ENCODE data around the gene PPP2R1B.
"Not testable (repeated sequence)": the region's sequence is repeated elsewhere in the genome, so short reads cannot be mapped to it uniquely, and the experiment has no call there.

Gene PPP2R1B

DNA sequence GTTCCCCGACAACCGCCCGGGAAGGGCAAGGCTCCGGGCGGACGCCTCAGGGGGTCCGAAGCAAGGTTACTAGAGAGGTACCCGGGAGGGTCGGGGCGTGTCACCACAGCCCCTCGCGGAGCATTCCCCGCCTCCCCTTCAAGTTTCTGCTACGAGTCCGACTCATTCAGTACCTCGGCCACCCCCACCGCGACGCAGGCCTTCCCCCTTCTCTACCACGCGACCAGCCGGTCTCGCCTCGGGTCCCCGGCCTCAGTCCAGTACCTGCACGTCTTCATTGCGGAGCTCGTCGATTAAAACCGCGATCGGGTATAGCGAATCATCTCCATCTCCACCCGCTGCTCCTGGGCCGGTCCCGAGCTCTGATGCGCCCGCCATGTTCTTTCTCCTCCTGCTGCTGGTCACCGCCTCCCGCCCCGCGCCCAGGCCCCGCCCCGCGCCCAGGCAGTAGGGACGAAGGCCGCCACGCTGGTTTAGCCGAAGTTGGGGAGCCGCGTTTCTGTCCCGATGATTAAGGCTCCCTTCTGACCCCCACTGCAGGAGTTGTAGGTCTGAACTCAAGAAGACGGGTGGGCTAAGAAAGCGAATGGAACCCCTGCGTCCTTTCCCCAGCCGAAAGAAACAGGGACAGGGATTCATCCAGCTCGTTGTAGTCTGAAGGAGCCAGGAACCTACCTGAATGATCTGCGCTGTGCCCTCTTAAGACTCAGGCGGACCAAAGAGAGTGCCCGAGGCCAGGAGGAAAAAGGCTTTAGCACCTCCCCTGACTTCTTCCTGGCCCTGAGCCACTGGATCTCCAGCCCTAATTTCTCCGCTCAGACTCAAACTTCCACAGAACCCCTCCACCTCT lies at the start of gene PPP2R1B:
Gene PPP2R1B (minus strand): TSS at position 406 of the 850 bp plus-strand sequence. CDS start 28 bp downstream, at position 378.
- peak; percentile 93 for DNase-seq

GRCh38 chr11:111815489-111815888 lies 49.3 kb upstream of the PPP2R1B start:
- no peak for DNase-seq

GRCh38 chr11:111814557-111815320 lies 48.5 kb upstream of the PPP2R1B start:
- no peak for DNase-seq

DNA sequence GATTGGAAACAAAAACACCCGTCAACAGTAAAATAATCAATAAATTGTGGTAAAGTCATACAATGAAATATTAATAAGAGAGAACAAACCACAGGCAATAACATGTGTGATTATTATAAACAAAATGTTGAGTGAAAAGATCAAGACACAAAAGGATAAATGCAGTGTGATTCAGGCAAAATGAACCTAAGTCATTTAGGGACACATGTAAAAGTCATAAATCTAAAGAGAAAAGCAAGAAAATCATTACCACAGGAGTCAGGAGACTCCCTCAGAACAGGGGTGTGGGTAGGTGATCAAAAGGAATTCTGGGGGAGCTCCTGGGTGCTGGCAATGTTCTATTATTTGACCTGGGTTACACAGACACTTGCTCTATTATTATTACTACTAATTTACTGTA lies 47.9 kb upstream of the PPP2R1B start:
- DNase-seq, result no peak

- DNase-seq, result no peak
These were observed 46.0 kb upstream of the PPP2R1B start for GRCh38 chr11:111812211-111812610.

DNA sequence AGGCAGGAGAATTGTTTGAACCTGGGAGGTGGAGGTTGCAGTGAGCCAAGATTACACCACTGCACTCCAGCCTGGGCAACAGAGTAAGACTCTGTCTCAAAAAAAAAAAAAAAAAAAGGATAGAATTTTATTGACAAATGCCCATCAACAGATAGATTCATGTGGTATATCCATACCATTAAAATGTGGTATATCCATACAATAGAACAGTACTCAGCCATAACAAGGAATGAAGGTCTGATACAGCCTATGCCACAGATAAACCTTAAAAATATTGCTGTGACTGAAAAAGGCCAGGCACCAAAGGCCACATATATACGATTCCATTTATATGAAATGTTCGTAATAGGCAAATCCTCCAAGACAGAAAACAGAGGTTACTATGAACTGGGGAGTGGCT lies 45.3 kb upstream of the PPP2R1B start:
- no peak for DNase-seq

DNA sequence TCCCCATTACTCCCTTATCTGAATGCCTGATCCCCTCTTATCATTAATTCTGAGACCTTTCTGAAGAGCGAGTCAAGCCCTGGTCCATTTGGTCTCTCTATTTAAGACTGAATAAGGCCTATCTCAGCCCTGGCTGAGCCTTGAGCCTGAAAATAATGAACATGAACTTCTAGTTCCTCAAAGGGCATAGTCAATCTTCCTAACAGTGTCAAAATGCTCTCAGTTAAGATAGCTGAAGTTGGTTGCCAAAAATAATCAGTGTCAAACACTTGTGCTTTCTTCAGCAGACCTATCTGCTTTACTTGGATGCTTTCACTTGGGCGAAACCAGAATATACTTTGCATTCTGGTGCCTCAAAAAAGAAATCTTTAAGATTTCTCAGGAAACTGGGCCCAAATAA lies 42.6 kb upstream of the PPP2R1B start:
- no peak for DNase-seq

GRCh38 chr11:111808063-111808588 lies 41.9 kb upstream of the PPP2R1B start:
- no peak for DNase-seq

DNA sequence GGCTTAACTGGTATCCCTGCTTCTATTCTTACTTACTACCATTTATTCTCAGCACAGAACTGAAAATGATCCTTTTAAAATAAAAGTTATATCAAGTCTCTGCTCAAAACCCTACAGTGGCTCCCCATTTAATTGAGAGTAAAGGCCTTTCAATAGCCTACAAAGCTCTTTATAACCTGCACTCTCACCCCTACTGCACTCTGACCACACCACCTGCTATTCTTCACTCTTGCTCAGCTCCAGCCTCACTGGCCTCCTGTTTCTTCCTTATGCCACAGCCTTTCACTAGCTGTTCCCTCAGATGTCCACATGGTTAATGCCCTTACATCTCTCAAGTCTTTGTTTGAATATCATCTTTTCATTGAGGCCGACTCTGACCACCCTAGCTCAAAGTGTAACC lies 40.9 kb upstream of the PPP2R1B start:
- DNase-seq, result no peak

DNA sequence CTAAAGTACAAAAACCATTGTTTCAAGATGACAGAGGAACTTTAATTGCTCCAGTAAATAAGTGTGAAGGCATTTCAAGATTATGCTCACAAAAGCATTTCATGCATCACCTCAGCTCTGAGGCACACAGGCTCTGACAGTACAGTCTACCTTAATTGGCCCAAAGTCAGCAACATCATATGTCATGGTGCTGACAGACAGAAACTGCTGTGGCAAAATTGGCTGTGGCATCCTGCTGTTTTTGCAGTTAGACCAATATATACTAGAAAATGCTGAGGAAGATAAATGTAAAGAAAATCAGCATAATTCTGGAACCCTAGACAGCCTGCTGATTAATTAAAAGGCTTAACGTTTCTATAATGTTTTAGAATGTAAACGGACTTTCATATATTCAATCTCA lies 34.9 kb upstream of the PPP2R1B start:
- no peak for DNase-seq

GRCh38 chr11:111798279-111798678 lies 32.1 kb upstream of the PPP2R1B start:
- DNase-seq, result no peak

- no peak for DNase-seq
These were observed 31.0 kb upstream of the PPP2R1B start for GRCh38 chr11:111797145-111797581.

- no peak for DNase-seq
These were observed 30.5 kb upstream of the PPP2R1B start for GRCh38 chr11:111796696-111797095.

GRCh38 chr11:111795334-111795985 lies 29.3 kb upstream of the PPP2R1B start:
- no peak for DNase-seq

DNA sequence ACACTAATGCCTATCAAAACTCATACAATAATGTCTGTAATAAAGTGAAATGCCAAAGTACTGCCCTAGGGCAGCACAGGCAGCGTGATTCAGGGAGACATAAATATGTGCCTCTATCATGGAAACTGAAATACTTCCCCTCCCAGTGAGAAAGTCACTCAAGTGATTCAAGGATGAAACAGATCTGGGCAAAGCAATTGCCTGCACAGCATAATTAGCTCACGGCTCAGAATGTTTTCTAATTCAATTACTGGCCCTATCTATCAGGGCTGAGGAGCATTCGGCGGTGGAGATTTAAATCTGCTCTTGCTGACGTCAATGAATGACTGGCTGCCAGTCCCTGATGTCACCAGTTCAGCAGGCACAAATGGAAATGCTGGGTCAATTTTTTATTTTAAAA lies 27.7 kb upstream of the PPP2R1B start:
- no peak for DNase-seq

- no peak for DNase-seq
These were observed 26.8 kb upstream of the PPP2R1B start for GRCh38 chr11:111792955-111793500.

DNA sequence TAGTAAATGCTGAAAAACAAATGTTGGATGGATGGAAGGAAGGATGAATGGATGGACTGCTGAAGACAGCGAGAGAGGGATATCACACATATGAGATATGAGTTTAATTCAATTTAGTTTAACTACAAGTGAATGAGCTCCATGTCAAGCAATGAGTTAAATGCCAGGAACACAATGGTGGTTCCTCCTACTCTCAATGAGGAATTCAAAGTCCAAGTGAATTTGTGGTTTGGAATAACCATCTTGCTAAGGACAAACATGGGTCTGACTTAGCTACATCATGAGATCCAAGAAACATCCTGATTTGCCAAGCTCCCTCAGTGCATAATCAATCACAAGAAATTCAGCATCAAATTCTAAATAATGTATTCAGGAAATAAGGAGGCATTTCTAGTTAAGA lies 26.1 kb upstream of the PPP2R1B start:
- DNase-seq, result no peak

DNA sequence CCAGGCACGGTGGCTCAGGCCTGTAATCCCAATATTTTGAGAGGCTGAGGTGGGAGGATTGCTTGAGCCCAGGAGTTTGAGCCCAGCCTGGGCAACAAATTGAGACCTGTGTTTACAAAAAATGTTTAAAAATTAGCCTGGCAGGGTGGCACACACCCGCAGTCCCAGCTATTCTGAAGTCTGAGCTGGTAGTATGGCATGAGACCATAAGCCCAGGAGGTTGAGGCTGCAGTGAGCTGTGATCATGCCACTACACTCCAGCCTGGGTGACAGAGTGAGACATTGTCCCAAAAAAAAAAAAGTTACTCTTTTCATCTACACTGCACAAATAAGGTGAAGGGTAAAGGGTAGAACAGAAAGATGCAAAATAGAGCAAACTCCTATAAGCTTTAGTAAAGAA lies 22.3 kb upstream of the PPP2R1B start:
- DNase-seq, result no peak

DNA sequence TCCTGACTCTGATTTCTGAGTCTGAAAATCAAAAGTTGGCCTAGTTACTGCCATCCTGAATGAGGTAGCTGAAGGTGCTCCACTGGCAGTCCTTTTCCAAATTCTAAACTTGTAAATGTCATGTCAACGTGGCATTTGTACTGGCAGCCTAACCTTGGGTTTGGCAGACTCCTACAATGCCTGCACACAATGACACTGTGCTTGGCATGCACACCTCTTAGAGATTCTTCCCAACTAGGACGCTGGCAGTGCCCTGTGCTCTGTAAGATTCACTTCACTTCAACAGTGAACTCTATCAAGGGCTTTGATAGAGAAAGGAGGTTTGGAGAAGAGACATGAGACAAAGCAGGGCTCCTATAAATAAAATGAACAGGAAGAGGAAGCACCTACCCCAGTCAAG lies 21.9 kb upstream of the PPP2R1B start:
- DNase-seq, result no peak

DNA sequence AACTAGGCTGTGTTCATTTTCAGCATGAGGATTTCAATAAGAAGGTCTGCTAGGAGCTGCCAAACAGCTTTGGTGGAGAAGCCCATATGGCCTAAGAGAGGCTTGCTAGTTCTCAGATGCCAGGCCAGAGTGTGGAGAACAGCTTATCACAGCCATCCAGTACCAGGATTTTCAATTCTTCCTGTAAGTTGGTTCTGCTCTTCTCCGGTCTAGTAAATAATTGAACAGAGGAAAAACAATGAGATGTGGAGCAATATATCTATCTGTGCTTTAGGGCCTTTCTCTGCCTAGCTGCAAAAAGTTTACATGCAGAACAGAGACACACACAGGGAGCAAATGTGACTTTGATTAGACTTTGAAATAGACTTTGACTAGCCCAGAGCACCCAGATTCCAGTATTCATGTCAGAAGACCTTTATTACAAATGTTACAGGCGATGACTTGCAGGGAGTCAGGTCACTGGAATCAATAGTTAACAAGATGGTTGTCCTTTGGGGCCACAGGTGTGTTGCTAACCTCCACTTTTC lies 19.8 kb upstream of the PPP2R1B start:
- no peak for DNase-seq

GRCh38 chr11:111785076-111785475 lies 18.9 kb upstream of the PPP2R1B start:
- DNase-seq, result no peak

DNA sequence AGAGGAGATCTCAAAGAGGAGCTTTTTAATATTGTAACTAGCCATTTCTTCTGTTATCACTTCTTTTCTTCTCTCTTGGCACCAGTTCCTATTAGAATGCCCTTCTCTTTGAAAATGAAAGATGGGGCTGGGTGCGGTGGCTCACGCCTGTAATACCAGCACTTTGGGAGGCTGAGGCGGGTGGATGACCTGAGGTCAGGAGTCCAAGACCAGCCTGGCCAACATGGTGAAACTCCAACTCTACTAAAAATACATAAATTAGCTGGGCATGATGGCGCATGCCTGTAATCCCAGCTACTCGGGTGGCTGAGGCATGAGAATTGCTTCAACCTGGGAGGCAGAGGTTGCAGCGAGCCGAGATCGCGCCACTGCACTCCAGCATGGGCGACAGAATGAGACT lies 18.1 kb upstream of the PPP2R1B start:
- DNase-seq, result not testable (repeated sequence)
